NCI-H774 (cell line): ENCODE measurements around the gene SLC5A8.

ENCODE experiments used
- DNase-seq: peaks from one replicate; lab custom pipeline; 2025; lab: John Stamatoyannopoulos, UW

The SLC5A8 gene

GRCh38 chr12:101209319-101210302, at the start of gene SLC5A8:
Gene SLC5A8 (minus strand): TSS chr12:101210238. CDS start chr12:101209848, 390 bp downstream.
- DNase-seq: no peak

GRCh38 chr12:101257357-101257756, 47.3 kb upstream of the SLC5A8 start:
- DNase-seq: no peak

GRCh38 chr12:101256266-101256665, 46.2 kb upstream of the SLC5A8 start:
- DNase-seq: no peak

- DNase-seq: no peak
Measured at GRCh38 chr12:101243616-101244015, 33.6 kb upstream of the SLC5A8 start.

GRCh38 chr12:101243074-101243473, 33.0 kb upstream of the SLC5A8 start:
- DNase-seq: no peak

- DNase-seq: no peak
Measured at GRCh38 chr12:101238800-101239329, 28.8 kb upstream of the SLC5A8 start.

- no peak for DNase-seq
Measured at GRCh38 chr12:101238306-101238705, 28.3 kb upstream of the SLC5A8 start.

GRCh38 chr12:101235686-101236085, 25.6 kb upstream of the SLC5A8 start:
- no peak for DNase-seq

GRCh38 chr12:101231636-101232035, 21.6 kb upstream of the SLC5A8 start:
- no peak for DNase-seq

- no peak for DNase-seq
Measured at GRCh38 chr12:101230547-101230946, 20.5 kb upstream of the SLC5A8 start.

- DNase-seq: no peak
Measured at GRCh38 chr12:101229841-101230241, 19.8 kb upstream of the SLC5A8 start.

GRCh38 chr12:101221301-101221700, 11.3 kb upstream of the SLC5A8 start:
- DNase-seq: no peak

- DNase-seq: no peak
Measured at GRCh38 chr12:101216810-101217209, 6.8 kb upstream of the SLC5A8 start.

GRCh38 chr12:101207086-101207780, 2.8 kb downstream of the SLC5A8 start:
- no peak for DNase-seq

- no peak for DNase-seq
Measured at GRCh38 chr12:101204602-101205304, 5.3 kb downstream of the SLC5A8 start.

GRCh38 chr12:101200824-101201223, 9.2 kb downstream of the SLC5A8 start:
- no peak for DNase-seq

- DNase-seq: no peak
Measured at GRCh38 chr12:101200145-101200544, 9.9 kb downstream of the SLC5A8 start.

- no peak for DNase-seq
Measured at GRCh38 chr12:101186291-101186690, 23.7 kb downstream of the SLC5A8 start.

- no peak for DNase-seq
Measured at GRCh38 chr12:101181776-101182175, 28.3 kb downstream of the SLC5A8 start.

- DNase-seq: no peak
Measured at GRCh38 chr12:101174541-101174940, 35.5 kb downstream of the SLC5A8 start.

GRCh38 chr12:101173197-101173749, 36.8 kb downstream of the SLC5A8 start:
- DNase-seq: no peak

GRCh38 chr12:101172316-101172715, 37.7 kb downstream of the SLC5A8 start:
- no peak for DNase-seq
